AG04449 (cell line): ENCODE results near the gene IQSEC1.

Experiments
- CTCF ChIA-PET: fragments of 350-600 bp; formaldehyde crosslinking; extraction: SDS; loops from one replicate; lab custom pipeline; 2021; ENCODE audit warnings: antibody characterized with exemption; lab: Yijun Ruan, JAX
- POLR2A ChIA-PET: fragments of 400-600, 350-600 bp; formaldehyde crosslinking; extraction: SDS; loops from one replicate; lab custom pipeline; 2020; ENCODE audit warnings: antibody characterized with exemption, inconsistent platforms; lab: Yijun Ruan, JAX
- DNase-seq: peaks from one replicate; pipeline ENCODE4 v3.0.0-alpha.2; 2010; ENCODE audit warnings: low read depth, low spot score
- H3K4me3 ChIP-seq: 2 replicates; pipeline ENCODE4 v1.5.1; 2011; ENCODE audit warnings: low read depth, mild to moderate bottlenecking, control low read depth, low read length
- TF ChIP-seq, protein P1 (sequence below): IDR thresholded peaks from one replicate; pipeline ENCODE4 v1.5.1; 2011; ENCODE audit warnings: mild to moderate bottlenecking, moderate library complexity, low read length, control low read depth, inconsistent platforms; ENCODE audit not compliant: insufficient read depth; ENCODE audit errors: missing control alignments

IQSEC1 gene

DNA sequence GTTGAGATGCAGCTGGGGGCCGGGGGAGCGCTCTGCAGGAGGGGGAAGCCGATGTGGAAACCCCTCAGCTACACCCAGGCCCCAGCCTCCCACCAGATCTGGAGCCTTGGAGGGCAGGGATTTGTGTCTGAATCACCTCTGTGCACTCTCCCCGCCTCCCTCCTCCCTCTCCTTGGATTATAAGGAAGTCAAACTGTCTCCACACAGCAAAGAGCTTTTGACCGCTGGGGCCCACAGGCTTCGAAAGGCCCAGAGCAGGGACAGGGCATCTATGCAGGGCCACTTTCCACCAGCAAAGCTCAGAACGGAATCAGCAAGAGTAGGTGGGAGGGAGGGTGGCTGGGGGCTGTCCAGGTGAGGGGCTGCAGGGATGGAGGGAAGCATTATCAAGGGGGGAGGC, 68.9 kb downstream of the IQSEC1 start:
- no peak for DNase-seq
- no peak overlapping the region for H3K4me3 ChIP-seq
- TF ChIP-seq, protein P1, sequence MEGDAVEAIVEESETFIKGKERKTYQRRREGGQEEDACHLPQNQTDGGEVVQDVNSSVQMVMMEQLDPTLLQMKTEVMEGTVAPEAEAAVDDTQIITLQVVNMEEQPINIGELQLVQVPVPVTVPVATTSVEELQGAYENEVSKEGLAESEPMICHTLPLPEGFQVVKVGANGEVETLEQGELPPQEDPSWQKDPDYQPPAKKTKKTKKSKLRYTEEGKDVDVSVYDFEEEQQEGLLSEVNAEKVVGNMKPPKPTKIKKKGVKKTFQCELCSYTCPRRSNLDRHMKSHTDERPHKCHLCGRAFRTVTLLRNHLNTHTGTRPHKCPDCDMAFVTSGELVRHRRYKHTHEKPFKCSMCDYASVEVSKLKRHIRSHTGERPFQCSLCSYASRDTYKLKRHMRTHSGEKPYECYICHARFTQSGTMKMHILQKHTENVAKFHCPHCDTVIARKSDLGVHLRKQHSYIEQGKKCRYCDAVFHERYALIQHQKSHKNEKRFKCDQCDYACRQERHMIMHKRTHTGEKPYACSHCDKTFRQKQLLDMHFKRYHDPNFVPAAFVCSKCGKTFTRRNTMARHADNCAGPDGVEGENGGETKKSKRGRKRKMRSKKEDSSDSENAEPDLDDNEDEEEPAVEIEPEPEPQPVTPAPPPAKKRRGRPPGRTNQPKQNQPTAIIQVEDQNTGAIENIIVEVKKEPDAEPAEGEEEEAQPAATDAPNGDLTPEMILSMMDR = no peak
- CTCF ChIA-PET = interaction anchor here (1.6 to 5.2 kb wide), 3 partner anchors 9 to 21 kb away, joined by 5 to 46 read pairs (median 13); no protein-coding TSS in a partner anchor
- POLR2A ChIA-PET = interaction anchor here (0.7 kb wide), 1 partner anchor 15 kb away, joined by 3 read pairs; no protein-coding TSS in a partner anchor

DNA sequence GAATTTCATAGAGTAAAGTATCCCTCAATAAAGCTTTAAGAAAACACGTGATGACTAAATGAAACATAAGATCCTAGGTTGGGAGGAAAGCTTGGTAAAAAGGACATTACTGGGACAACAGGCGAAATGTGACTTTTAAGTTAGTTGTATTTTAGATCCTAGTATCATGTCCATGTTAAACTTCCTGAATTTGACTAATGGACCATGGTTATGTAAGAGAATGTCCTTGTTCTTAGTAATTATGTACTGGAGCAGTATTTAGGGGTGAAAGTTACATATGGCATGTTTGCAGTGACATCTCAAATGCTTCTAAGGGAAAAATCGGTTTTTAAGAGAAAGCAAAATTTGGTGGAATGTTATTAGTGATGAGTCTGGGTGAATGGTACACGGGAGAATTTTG, 69.6 kb downstream of the IQSEC1 start:
- CTCF ChIA-PET = interaction anchor here (0.7 to 5.2 kb wide), 5 partner anchors 8 to 20 kb away, joined by 3 to 46 read pairs (median 5); no protein-coding TSS in a partner anchor
- TF ChIP-seq, protein P1 = no peak
- H3K4me3 ChIP-seq = no peak overlapping the region
- POLR2A ChIA-PET = no interaction called here
- DNase-seq = no peak

DNA sequence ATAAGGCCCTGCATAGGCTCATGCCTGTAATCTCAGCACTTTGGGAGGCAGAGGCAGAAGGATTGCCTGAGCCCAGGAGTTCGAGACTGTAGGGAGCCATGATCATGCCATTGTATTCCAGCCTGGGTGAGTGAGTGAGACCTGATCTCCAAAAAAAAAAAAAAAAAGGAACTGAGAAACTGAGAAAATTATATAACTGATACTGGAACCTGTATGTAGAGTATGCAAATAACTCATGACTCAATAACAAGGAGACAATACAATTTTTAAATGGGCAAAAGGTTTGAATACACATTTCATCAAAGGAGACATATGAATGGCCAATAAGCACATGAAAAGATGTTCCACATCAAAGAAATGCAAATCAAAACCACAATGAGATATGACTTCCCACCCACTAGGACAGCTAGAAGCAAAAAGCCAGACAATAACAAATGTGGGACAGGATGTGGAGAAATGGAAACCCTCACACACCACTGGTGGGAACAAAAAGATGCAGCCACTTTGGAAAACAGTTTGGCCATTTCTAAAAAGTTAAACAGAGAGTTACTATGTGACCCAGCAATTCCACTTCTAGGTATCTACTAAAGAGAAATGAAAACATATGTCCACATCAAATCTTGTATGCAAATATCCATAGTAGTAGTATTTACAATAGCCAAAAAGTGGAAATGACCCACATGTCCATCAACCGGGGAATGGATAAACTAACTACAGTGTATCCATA, 70.7 kb downstream of the IQSEC1 start:
- TF ChIP-seq, protein P1 = no peak
- DNase-seq = no peak
- ChIA-PET CTCF (interaction anchor here (5.2 kb wide), 1 partner anchor 7 kb away, joined by 46 read pairs; no protein-coding TSS in a partner anchor), POLR2A (no interaction called here)
- H3K4me3 ChIP-seq = no peak overlapping the region

DNA sequence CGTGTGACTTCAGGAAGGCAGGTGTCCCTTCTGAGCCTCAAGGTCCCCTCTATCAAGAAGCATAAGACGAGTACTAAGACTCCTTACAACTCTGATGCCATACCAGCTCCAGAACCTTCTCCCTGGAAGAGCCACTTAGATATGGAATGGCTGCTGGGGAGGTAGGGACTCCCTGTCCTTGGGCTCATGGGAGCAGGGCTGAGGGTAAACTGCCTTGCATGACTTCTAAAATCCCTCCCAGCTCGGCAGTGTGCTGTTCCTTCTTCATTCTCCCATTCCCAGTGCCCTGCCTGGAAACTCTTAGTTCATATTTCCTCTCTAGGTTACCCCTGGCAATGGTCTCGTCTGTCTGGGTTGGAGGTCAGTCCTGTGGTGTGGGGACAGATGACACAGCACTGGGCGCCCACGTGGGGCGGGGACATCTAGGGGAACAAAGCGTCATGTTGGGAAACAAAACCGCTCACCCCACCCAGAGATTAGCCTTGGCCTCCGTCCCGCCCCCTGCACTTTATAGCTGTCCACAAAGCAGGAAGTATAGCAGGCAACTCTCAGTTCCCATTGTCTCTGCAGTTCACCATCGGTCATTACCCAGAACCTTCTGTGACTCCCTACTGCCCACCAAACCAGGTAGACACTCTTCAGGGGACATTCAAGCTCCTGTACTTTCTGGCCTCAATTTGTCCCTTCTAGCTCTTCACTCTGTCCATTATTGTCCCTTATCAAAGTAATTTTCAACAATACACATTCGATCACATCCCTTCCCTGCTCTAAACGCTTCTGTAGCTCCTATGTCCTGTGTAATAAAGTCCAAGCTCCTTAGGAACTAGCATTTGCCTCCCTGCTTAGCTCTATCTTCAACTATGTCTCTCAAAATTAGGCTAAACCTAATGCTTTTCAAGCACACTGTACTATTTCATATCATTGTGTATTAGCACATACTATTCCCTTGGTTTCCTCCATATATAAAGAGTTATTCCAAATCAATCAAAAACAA, 73.8 kb downstream of the IQSEC1 start:
- H3K4me3 ChIP-seq = no peak overlapping the region
- CTCF ChIA-PET = interaction anchor here (0.9 to 2.4 kb wide), 6 partner anchors 10 to 131 kb away, joined by 3 to 12 read pairs (median 6); no protein-coding TSS in a partner anchor
- TF ChIP-seq, protein P1 = no peak
- no peak for DNase-seq
- POLR2A ChIA-PET = no interaction called here

DNA sequence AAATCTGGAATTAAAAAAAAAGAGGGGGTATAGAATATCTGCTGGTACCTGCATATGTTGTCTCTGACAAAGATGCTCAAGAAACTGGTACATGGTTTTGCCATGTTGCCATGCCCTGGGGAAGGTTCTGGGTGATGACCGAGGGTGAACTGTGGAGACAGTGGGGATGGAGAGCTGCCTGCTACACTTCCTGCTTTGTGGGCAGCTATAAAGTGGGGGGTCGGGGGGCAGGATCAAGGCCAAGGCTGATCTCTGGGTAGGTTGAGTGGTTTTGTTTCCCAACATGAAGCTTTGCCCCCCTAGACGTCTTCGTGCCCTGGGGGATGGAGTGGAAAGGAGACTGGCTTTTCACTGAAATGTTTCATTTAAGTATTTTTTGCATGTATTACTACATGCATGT, 74.6 kb downstream of the IQSEC1 start:
- no peak overlapping the region for H3K4me3 ChIP-seq
- TF ChIP-seq, protein P1 = no peak
- POLR2A ChIA-PET = no interaction called here
- CTCF ChIA-PET = interaction anchor here (0.9 to 2.4 kb wide), 4 partner anchors 9 to 130 kb away, joined by 3 to 12 read pairs (median 8); no protein-coding TSS in a partner anchor
- DNase-seq = no peak
